Stimulated activated CD4-positive, alpha-beta T cell treated with anti-CD3 and anti-CD28 coated beads, Interleukin-4, amount 100 ng/mL, for 4 hours (primary cell): ENCODE measurements around the gene MIXL1.
"Not testable (repeated sequence)": the region's sequence is repeated elsewhere in the genome, so short reads cannot be mapped to it uniquely, and the experiment has no call there.

Source experiments
- DNase-seq, 2 experiments: peaks; one replicate each; pipeline ENCODE4 v3.0.0-alpha.2; 2020

MIXL1 gene

GRCh38 chr1:226223157-226223785 lies at the start of gene MIXL1:
MIXL1 (plus strand) TSS chr1:226223664; CDS start chr1:226223682, 18 bp downstream.
- DNase-seq: no peak

- no peak for DNase-seq
Measured at GRCh38 chr1:226176870-226177269, 46.6 kb upstream of the MIXL1 start.

- DNase-seq: no peak
Measured at GRCh38 chr1:226181996-226182714, 41.3 kb upstream of the MIXL1 start.

- no peak for DNase-seq
Measured at GRCh38 chr1:226185141-226186036, 38.1 kb upstream of the MIXL1 start.

GRCh38 chr1:226186124-226187018 lies 37.1 kb upstream of the MIXL1 start, which contains the start of gene ACBD3:
ACBD3 (minus strand) TSS chr1:226186741; CDS start chr1:226186675, 66 bp downstream.
- DNase-seq: peak; percentile 76 to 82

GRCh38 chr1:226187019-226187322 lies 36.5 kb upstream of the MIXL1 start:
- DNase-seq: no peak

GRCh38 chr1:226187380-226187779 lies 36.1 kb upstream of the MIXL1 start:
- no peak for DNase-seq

- DNase-seq: no peak
Measured at GRCh38 chr1:226195144-226195543, 28.3 kb upstream of the MIXL1 start.

- DNase-seq: no peak
Measured at GRCh38 chr1:226199971-226200370, 23.5 kb upstream of the MIXL1 start.

GRCh38 chr1:226201029-226201593 lies 22.4 kb upstream of the MIXL1 start:
- DNase-seq: no peak

GRCh38 chr1:226202246-226202645 lies 21.2 kb upstream of the MIXL1 start:
- DNase-seq: no peak

GRCh38 chr1:226202666-226203065 lies 20.8 kb upstream of the MIXL1 start:
- not testable (repeated sequence) for DNase-seq

- no peak for DNase-seq
Measured at GRCh38 chr1:226203240-226203639, 20.2 kb upstream of the MIXL1 start.

- DNase-seq: no peak
Measured at GRCh38 chr1:226203655-226204054, 19.8 kb upstream of the MIXL1 start.

GRCh38 chr1:226204198-226204597 lies 19.3 kb upstream of the MIXL1 start:
- DNase-seq: no peak

- no peak for DNase-seq
Measured at GRCh38 chr1:226207048-226207447, 16.4 kb upstream of the MIXL1 start.

GRCh38 chr1:226209307-226210059 lies 14.0 kb upstream of the MIXL1 start:
- no peak for DNase-seq

GRCh38 chr1:226210571-226211176 lies 12.8 kb upstream of the MIXL1 start:
- DNase-seq: no peak

- no peak for DNase-seq
Measured at GRCh38 chr1:226211181-226211821, 12.2 kb upstream of the MIXL1 start.

- DNase-seq: no peak
Measured at GRCh38 chr1:226212545-226212944, 10.9 kb upstream of the MIXL1 start.
